Mesothelial cell of epicardium (in vitro differentiated cells): ENCODE measurements around the gene SRPRA. TPM values are rescaled to one million over a fixed set of nuclear protein-coding genes. Genes with fewer than 3 reads are reported as not detected.

ENCODE experiments used
- DNase-seq, 2 experiments: peaks; one replicate each; pipeline ENCODE4 v3.0.0; 2021; ENCODE audit warnings: low spot score in 2 of 2; ENCODE audit not compliant: unreplicated experiment in 2 of 2
- H3K27ac Mint-ChIP-seq: 2 replicates; pipeline ENCODE4 v1.8.0; 2021; ENCODE audit warnings: mixed read lengths
- H3K27me3 Mint-ChIP-seq: 2 replicates; pipeline ENCODE4 v1.8.0; 2021; ENCODE audit warnings: low read depth, mixed read lengths
- H3K36me3 Mint-ChIP-seq: 2 replicates; pipeline ENCODE4 v1.8.0; 2021; ENCODE audit warnings: mixed read lengths
- H3K4me1 Mint-ChIP-seq: 2 replicates; pipeline ENCODE4 v1.8.0; 2021; ENCODE audit warnings: mixed read lengths
- H3K4me3 Mint-ChIP-seq: 2 replicates; pipeline ENCODE4 v1.8.0; 2021; ENCODE audit warnings: mild to moderate bottlenecking, moderate library complexity, mixed read lengths
- H3K9me3 Mint-ChIP-seq: 2 replicates; pipeline ENCODE4 v1.8.0; 2021; ENCODE audit warnings: mixed read lengths
- total RNA-seq: library from RNA; stranded (reverse); gene quantifications from 3 replicates; pipeline ENCODE4 v1.2.1, GENCODE V29; 2021
- TF ChIP-seq, protein P1 (sequence below): fragments of 200-600 bp; sonication (generic); IDR thresholded peaks from one replicate; pipeline ENCODE4 v1.5.0; 2021; ENCODE audit warnings: antibody characterized with exemption; ENCODE audit not compliant: unreplicated experiment

The SRPRA gene
- total RNA-seq, 1 donor from 2014 or later = 90.9 TPM

DNA sequence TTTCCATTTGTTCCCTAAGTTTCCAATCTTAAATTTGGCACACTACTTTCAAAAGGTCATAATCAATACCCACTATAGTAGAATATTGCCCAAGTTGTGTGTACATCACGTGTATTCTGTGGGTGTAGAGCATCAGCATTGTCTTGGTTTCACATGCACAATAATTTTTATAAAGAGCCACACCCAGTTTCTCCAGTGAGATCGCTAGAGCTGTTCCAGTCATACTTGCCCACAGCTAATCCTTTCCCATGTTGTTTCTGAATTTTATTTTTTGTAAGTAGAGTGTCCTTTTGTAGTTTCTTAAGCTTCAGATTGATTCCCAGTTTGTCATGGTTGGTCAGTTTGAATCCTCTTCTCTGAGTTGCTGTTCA, 43.4 kb downstream of the SRPRA start:
- Mint-ChIP-seq H3K4me3 (no peak overlapping the region), H3K27ac (no peak overlapping the region), H3K9me3 (no peaks in the 10 kb centered on the region), H3K27me3 (no peaks in the 10 kb centered on the region), H3K4me1 (peaks cover 2% of the 10 kb centered on the region), H3K36me3 (no peaks in the 10 kb centered on the region)
- no peak for DNase-seq
- TF ChIP-seq, protein P1, sequence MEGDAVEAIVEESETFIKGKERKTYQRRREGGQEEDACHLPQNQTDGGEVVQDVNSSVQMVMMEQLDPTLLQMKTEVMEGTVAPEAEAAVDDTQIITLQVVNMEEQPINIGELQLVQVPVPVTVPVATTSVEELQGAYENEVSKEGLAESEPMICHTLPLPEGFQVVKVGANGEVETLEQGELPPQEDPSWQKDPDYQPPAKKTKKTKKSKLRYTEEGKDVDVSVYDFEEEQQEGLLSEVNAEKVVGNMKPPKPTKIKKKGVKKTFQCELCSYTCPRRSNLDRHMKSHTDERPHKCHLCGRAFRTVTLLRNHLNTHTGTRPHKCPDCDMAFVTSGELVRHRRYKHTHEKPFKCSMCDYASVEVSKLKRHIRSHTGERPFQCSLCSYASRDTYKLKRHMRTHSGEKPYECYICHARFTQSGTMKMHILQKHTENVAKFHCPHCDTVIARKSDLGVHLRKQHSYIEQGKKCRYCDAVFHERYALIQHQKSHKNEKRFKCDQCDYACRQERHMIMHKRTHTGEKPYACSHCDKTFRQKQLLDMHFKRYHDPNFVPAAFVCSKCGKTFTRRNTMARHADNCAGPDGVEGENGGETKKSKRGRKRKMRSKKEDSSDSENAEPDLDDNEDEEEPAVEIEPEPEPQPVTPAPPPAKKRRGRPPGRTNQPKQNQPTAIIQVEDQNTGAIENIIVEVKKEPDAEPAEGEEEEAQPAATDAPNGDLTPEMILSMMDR = no peak

DNA sequence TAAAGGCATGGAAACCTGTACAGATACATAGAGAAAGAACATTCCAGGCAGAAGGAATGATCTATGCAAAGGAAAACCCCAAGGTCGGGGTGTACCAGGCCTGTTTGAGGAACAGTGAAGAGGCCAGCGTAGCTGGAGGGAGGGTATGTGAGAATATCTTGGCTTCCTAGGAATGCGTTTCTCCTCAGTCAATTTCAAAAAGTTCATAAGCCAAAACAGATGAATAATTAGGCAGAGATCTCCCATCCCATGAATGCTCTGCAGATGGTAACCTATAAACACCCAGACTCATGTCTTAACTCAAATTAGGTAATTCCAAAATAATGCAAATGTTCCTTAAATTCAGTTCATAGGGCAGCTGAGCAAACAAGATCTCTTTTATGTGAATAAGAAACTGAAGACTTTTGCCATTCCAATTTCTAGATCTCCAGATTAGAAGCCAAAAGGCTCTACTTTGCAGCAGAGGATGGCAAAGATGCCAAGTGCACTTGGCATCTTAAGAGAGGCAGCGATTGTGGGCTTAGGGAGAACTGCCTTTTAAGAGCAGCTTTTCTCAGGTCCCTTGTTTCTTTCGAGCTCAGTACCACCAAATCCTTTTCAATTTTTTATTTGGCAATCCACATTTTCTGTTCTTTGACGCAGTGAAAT, 43.9 kb downstream of the SRPRA start:
- TF ChIP-seq, protein P1 = no peak
- Mint-ChIP-seq H3K27me3 (no peaks in the 10 kb centered on the region), H3K9me3 (no peaks in the 10 kb centered on the region), H3K4me3 (no peak overlapping the region), H3K27ac (no peak overlapping the region), H3K36me3 (no peaks in the 10 kb centered on the region), H3K4me1 (no peaks in the 10 kb centered on the region)
- DNase-seq = no peak

DNA sequence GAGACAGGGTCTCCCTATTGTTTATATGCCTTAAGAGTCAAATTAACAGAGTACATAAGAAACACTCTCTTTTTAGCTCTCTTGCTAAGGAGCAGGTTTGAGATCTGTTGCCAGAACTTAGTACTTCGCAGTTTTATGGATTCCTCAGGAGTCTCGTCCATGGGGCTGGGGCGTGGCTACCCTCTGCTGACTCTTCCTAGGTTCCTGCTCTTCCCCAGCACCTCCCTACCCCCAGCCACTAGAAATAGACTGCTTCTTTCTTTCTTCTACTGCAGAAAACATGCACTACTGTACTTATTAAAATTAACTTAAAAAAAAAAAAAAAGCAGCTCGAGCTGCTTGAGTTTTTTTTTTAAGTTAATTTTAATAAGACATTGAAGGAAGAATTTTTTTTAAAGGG, 49.1 kb downstream of the SRPRA start:
- Mint-ChIP-seq H3K36me3 (no peaks in the 10 kb centered on the region), H3K4me3 (no peak overlapping the region), H3K27me3 (no peaks in the 10 kb centered on the region), H3K27ac (no peak overlapping the region), H3K9me3 (no peaks in the 10 kb centered on the region), H3K4me1 (no peaks in the 10 kb centered on the region)
- TF ChIP-seq, protein P1 = no peak
- DNase-seq = no peak

DNA sequence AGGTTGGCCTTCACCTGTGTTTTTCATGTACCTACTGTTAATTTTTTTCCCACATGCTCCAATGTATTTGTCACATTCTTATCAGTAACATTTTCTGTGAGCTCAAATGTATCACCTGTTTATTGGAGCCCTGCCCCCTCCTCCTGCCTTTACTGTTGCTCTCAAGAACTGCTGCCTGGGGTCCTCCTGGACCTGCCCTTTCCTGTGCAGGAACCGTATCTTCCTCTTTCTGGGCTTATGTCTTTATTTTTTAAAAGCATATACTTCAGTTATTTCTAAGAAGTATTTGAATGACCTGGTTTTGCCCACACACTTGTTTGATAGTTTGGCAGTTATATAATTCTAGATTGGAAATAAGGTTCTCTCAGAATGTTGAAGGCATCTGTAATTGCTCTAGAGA, 51.2 kb downstream of the SRPRA start:
- Mint-ChIP-seq H3K4me3 (no peak overlapping the region), H3K27me3 (no peaks in the 10 kb centered on the region), H3K36me3 (no peaks in the 10 kb centered on the region), H3K27ac (no peak overlapping the region), H3K4me1 (peaks cover 7% of the 10 kb centered on the region), H3K9me3 (no peaks in the 10 kb centered on the region)
- no peak for DNase-seq
- TF ChIP-seq, protein P1 = no peak

GRCh38 chr11:126216526-126217305, 52.0 kb downstream of the SRPRA start:
- no peak for DNase-seq
- Mint-ChIP-seq H3K4me1 (peaks cover 12% of the 10 kb centered on the region), H3K27ac (no peak overlapping the region), H3K9me3 (no peaks in the 10 kb centered on the region), H3K4me3 (no peak overlapping the region), H3K36me3 (no peaks in the 10 kb centered on the region), H3K27me3 (no peaks in the 10 kb centered on the region)
- TF ChIP-seq, protein P1 = no peak
